ENCODE results near the gene DES.
"Not testable (repeated sequence)": the region's sequence is repeated elsewhere in the genome, so short reads cannot be mapped to it uniquely, and the experiment has no call there.

DES gene

DNA sequence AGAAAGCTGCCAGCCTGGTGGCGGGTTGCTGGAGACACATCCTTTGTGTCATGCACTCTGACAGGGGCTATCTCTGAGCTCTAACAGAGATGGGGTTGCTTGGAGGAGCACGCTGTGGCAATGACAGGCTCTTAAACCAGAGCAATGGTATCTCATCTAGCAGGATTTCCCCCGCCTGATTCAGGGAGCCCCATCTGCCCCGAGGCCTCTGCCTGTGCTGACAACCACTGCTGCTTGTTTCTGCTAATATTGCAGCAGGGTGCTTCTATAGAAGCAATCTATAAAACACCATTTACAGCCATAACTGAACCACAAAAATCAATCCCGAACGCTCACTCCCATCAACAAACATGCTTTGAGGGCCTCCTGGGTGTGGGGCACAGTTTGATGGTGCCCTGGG, 17.6 kb upstream of the DES start:
- no peak for DNase-seq

DNA sequence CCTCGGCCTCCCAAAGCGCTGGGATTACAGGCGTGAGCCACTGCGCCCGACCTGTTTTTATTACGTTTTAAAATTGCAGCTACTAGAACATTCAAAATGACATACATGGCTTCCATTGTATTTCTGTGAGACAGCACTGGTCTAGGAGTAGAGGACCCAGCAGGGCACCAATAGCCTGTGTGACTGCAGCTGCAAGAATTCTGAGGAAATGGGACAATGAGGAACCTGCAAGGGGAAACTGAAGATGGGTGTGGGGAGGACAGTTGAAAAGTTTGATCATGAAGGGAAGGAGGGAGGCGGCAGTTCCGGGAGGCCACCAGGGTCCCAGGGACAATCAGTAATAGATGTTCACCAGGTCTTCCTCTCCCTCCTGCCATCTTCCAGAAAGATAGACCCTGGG, 16.6 kb upstream of the DES start:
- DNase-seq, result no peak

DNA sequence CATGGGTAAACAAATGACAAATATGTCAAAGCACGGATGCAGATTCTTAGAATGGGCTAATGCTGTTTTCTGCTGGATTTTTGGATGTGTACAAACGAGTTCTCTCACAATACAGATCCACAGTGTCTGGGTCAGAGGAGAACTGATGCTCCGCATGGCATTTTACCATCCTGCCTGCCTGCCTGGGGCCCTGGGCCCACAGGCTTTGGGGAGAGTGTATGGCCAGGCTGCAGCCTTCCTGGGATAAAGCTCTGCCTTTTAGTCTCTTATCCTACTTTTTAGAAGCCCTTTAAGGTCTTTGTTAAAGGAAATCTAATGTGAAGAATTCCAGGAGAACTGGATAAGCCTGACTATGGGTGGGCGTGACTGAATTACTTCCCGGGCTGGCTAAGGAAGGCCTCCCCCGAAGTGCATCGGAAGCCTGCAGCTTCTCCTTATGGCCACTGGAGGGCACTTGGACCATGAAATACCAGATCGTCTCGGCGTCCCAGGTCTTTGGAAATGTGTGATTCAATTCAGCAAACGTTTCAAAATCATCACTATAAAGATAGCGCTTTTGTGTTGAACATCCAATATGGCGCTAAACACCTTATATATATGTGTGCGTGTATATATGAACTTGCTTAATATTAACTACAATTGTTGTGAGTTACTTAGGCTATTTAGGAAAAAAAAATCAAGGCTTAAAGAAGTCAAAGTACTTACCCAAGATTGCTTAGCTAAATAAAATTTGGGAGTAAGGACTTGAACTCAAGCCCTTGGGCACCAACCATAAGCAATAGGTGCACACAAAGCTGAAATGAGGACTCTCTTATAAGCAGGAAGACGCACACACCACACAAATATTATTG, 15.3 kb upstream of the DES start:
- DNase-seq, result peak; percentile 71

- DNase-seq, result no peak
Measured at GRCh38 chr2:219403861-219404260, 14.3 kb upstream of the DES start.

DNA sequence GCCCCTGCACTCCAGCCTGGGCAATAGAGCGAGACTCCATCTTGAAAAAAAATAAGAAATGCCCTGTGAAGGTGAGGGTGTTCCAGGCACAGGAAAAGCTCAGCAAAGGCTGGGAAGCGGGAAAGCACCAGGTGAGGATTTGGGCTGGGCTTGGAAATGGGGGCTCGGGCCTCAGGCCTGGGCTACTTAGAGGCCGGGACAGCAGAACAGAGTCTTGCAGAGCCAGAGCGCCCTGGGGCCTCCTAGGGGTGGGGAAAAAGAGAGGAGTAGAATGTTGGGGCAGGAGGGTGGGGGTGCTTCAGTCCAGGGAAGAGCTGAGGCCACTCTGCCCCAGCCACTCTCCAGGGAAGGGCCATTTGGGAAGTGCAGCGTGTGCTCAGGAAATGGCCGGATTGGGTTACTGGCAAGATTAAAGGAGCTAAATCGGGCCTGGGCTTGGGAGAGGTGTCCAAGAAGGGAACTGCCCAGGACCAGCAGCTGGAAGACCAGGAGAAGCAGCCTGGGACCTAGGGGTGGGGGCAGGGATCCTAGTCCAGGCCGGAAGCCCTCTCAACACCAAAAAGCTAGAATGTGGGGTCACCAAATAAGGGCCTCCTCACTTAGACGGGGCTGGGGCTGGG, 13.8 kb upstream of the DES start:
- no peak for DNase-seq

- DNase-seq, result no peak
Measured at GRCh38 chr2:219404954-219405353, 13.2 kb upstream of the DES start.

DNA sequence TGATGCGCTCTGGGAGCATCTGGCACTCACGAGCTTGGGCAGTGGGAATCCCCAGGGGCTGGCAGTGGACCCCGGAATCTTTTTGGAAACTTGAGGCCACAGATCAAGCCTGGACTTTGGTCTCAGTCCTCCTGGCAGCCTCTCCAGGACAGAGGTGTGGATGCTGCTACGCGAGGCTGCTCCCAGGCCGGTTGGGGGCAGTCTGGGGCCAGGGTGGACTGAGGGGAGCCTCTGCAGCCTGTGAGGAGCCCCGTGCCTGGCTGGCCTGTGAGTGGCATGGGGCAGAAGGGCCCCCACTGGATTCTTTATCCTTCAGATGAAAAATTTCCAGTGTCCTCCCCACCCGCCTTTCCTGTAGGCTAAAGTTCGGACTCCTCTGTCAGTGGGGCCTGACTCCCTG, 12.7 kb upstream of the DES start:
- no peak for DNase-seq

GRCh38 chr2:219405958-219406860, 12.0 kb upstream of the DES start:
- DNase-seq, result no peak

DNA sequence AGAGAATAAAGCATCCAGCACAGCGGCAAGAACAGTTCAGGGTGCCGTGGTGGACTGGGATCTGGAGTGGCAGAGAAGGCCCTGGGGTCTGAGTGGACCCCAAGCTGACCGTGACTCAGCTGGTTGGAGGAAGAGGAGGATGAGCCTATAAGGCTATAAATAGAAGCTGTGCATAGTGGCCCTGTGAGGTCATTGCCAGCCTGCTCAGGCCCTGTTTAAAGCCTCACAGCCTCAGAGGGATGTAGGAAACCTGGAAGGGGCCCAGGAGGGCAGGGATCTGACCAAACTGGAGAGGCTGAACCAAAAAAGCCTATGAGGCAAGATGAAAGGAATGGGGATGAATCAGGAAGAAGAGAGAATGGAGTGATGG, 11.3 kb upstream of the DES start:
- no peak for DNase-seq

DNA sequence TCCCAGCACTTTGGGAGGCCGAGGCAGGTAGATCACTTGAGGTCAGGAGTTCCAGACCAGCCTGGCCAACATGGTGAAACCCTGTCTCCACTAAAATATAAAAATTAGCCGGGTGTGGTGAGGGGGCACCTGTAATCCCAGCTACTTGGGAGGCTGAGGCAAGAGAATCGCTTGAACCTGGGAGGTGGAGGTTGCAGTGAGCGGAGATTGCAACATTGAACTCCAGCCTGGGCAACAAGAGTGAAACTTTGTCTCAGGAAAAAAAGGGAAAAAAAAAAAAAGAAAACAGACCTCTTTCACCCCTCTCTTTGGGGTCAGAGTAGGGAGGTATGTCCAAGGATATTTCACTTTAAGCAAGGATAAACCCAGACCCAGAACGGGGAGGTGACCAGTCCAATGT, 10.8 kb upstream of the DES start:
- DNase-seq, result not testable (repeated sequence)

- DNase-seq, result no peak
Measured at GRCh38 chr2:219408204-219408603, 10.0 kb upstream of the DES start.

DNA sequence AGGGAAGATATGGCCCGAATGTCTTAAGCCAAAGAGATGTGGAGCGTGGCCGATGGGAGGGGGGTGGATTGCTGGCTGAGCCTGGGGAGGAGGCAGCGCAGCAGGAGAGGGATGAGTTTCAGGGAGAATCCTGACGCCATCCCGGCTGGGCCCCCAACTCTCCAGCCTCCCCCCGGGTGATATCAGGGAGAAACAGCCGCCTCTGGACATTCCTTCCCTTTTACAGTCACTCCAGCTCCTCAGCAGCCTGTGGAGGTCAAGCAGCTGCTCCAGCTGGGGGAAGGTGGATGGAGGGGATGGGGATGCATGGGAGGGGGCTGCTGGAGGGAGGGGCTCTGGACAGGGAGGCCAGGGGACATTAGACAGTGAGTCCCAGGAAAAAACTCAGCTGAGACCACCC, 9.5 kb upstream of the DES start:
- DNase-seq, result no peak

- no peak for DNase-seq
Measured at GRCh38 chr2:219409619-219410018, 8.6 kb upstream of the DES start.

GRCh38 chr2:219410390-219410789, 7.8 kb upstream of the DES start:
- no peak for DNase-seq

GRCh38 chr2:219414857-219415256, 3.3 kb upstream of the DES start:
- DNase-seq, result no peak

DNA sequence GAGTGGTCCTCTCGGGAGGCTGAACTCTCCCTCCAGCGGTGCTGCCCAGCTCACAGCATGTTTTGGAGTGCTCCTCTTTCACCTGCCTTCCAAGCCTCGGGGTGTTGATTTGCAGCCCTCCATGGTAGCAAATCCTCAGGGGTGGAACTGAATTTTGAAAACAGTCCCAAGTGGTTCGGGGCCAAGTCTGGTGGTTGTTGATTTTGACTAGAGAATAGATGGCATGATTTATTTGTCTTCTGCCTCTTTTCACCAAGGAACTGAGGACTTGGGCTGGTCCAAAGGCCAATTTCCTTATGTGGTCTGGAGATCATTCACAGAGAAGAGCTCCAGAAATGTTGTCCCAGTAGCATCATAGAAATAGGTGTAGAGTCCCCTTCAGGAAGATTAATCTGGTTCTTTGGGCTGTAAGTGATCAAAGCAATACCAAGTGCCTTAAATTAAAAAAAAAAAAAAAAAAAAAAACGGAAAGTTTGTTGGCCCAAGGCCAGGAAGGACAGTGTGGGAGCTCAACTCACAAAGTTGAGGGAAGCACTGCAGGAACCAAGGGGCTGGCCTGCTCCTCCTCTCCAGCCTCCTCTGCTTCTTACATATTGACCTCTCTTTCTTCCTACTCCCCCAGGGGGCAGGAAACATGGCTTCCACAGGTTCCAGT, 2.5 kb upstream of the DES start:
- DNase-seq, result no peak

GRCh38 chr2:219416235-219416602, 2.0 kb upstream of the DES start:
- no peak for DNase-seq

DNA sequence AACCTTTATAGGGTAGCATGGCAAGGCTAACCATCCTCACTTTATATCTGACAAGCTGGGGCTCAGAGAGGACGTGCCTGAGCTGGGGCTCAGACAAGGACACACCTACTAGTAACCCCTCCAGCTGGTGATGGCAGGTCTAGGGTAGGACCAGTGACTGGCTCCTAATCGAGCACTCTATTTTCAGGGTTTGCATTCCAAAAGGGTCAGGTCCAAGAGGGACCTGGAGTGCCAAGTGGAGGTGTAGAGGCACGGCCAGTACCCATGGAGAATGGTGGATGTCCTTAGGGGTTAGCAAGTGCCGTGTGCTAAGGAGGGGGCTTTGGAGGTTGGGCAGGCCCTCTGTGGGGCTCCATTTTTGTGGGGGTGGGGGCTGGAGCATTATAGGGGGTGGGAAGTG, 1.2 kb upstream of the DES start:
- no peak for DNase-seq

- DNase-seq, result no peak
Measured at GRCh38 chr2:219417374-219417773, 803 bp upstream of the DES start.

DNA sequence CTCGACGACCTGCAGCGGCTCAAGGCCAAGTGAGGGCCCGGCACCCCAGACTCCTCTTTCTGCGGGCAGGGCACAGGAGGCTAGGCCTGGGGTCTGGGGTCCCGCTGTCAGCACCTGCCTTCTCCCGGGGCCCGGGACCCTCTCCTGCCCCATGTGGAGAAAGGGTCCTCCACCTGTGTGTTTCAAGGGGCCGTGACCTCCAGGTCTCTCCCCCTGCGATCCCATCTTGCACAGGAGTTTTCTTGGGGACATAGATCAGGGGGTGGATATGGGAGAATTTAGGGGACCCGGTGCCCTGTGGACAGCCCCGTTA, 791 bp downstream of the DES start:
- DNase-seq, result no peak

- DNase-seq, result no peak
Measured at GRCh38 chr2:219419331-219420197, 1.4 kb downstream of the DES start.

DNA sequence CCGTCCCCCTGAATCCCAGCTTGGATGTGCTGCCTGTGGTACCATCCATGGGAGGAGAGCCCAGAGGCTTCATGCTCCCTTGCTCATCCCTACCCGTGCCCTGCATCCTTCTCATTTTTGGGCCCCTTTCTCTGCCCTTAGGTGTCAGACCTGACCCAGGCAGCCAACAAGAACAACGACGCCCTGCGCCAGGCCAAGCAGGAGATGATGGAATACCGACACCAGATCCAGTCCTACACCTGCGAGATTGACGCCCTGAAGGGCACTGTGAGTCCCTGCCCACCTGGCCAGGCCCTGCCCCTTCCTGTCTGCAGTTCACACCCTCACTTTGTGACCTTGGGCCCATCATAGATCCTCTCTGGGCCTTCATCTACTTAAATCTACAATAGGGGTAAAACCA, 2.5 kb downstream of the DES start:
- no peak for DNase-seq

DNA sequence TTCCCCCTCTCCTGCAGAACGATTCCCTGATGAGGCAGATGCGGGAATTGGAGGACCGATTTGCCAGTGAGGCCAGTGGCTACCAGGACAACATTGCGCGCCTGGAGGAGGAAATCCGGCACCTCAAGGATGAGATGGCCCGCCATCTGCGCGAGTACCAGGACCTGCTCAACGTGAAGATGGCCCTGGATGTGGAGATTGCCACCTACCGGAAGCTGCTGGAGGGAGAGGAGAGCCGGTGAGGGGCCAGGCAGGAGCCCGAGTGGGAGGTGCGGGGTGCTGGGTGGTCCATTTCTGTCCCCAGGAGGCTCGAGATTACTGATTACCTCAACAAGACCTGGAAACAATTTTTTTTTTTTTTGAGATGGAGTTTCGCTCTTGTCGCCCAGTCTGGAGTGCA, 3.1 kb downstream of the DES start:
- DNase-seq, result no peak

Data from NCI-H446 treated with DMSO at 0.1 percent for 48 hours (cell line).